Spleen (tissue), 11 donors: ENCODE measurements around the gene DLG2. TPM values are rescaled to one million over a fixed set of nuclear protein-coding genes. Genes with fewer than 3 reads are reported as not detected.
A peak's percentile ranks its signal among the peaks of the same experiment; 100 is the strongest.

Experiments
- DNase-seq: peaks from one replicate; pipeline ENCODE4 v3.0.0-alpha.2; 2020
- H3K27ac ChIP-seq, 8 donors: fragments of 200-600 bp; sonication (generic) in 7 of 8; 1 replicate in 4 of 8; 2 replicates in 4 of 8; pipeline versions ENCODE4 v1.5.0 to v1.8.0; 2016 to 2021; ENCODE audit warnings: inconsistent platforms in 4 of 8, mild to moderate bottlenecking in 4 of 8, moderate library complexity in 1 of 8
- H3K27me3 ChIP-seq, 7 donors: fragments of 200-600 bp; sonication (generic) in 6 of 7; replicated peaks in 1 of 7; 1 replicate in 4 of 7; 2 replicates in 3 of 7; pipeline versions ENCODE4 v1.5.0 to v1.8.0; 2016 to 2021; ENCODE audit warnings: inconsistent platforms in 3 of 7, mild to moderate bottlenecking in 1 of 7
- H3K36me3 ChIP-seq, 6 donors: fragments of 200-600 bp; sonication (generic) in 5 of 6; 1 replicate in 4 of 6; 2 replicates in 2 of 6; pipeline versions ENCODE4 v1.5.0 to v1.8.0; 2016 to 2021; ENCODE audit warnings: inconsistent platforms in 2 of 6
- H3K4me1 ChIP-seq, 6 donors: fragments of 200-600 bp; sonication (generic) in 5 of 6; 1 replicate in 3 of 6; 2 replicates in 3 of 6; pipeline versions ENCODE4 v1.5.0 to v1.8.0; 2016 to 2021; ENCODE audit warnings: inconsistent platforms in 3 of 6
- H3K4me3 ChIP-seq, 8 donors: fragments of 200-600 bp; sonication (generic) in 7 of 8; 1 replicate in 4 of 8; 2 replicates in 4 of 8; pipeline versions ENCODE4 v1.5.0 to v1.8.0; 2016 to 2021; ENCODE audit warnings: inconsistent platforms in 4 of 8, mild to moderate bottlenecking in 4 of 8, moderate library complexity in 2 of 8
- H3K9me3 ChIP-seq, 8 donors: fragments of 200-600 bp; sonication (generic) in 7 of 8; 1 replicate in 4 of 8; 2 replicates in 4 of 8; pipeline versions ENCODE4 v1.5.0 to v1.8.0; 2016 to 2021; ENCODE audit warnings: inconsistent platforms in 4 of 8
- POLR2A ChIP-seq, 3 donors: fragments of 450-650 bp; IDR thresholded peaks; one replicate each; pipeline ENCODE4 v1.5.1; 2017; ENCODE audit warnings: antibody characterized with exemption in 3 of 3, mild to moderate bottlenecking in 1 of 3
- POLR2AphosphoS5 ChIP-seq, 3 donors: sonication (generic); formaldehyde crosslinking; IDR thresholded peaks; one replicate each; pipeline ENCODE4 v1.5.1; 2017; ENCODE audit warnings: antibody characterized with exemption in 3 of 3
- WGBS, 5 donors: extraction: QIAGEN DNeasy Blood & Tissue Kit in 3 of 5; methylation state at CpG; one replicate each; pipeline versions ENCODE4 v1.1.5 to v1.1.7; 2013 to 2018; 5-methylcytosine and 5-hydroxymethylcytosine counted together
- intact Hi-C: fragments of 100-400 bp; cut with DNase I; formaldehyde crosslinking; loops from one replicate; pipeline ENCODE4 v1.15.0; 2023; ENCODE audit warnings: low total_unique reads
- polyA plus RNA-seq, 3 donors: library from polyadenylated mRNA; stranded (reverse); fragments of 200-250 nt; gene quantifications; one replicate each; pipeline ENCODE4 v1.2.1, GENCODE V29; 2013
- total RNA-seq, 7 donors: library from RNA; depleted of rRNA in 3 of 7; stranded (reverse); fragments of >200 nt in 3 of 7; fragmentation: NEBNext Ultra II Directional in 4 of 7; extraction: Animal tissue kit (Norgen Biotek cat#: 25700) in 4 of 7; gene quantifications; one replicate each; pipeline versions ENCODE4 v1.1.0 to v1.2.1, GENCODE V29; 2016 to 2021
- TF ChIP-seq, protein P1 (sequence below), 11 experiments: fragments of 200-600 bp in 7 of 11; fragments of 450-650 bp in 4 of 11; sonication (generic) in 4 of 11; IDR thresholded peaks in 8 of 11; conservative IDR thresholded peaks in 3 of 11; 1 replicate in 7 of 11; 2 replicates in 4 of 11; pipeline versions ENCODE4 v1.4.0 to v1.8.0; 2016 to 2021; ENCODE audit warnings: antibody characterized with exemption in 11 of 11, inconsistent platforms in 4 of 11, mild to moderate bottlenecking in 1 of 11
- donor health status: healthy with polysubstance abuse.
- donor health status: DM: no; HTN: no; CAD: no; lungs with moderate emphysema.
- donor health status: DM: no; HTN: no; CAD: no.
- donor health status: Bipolar disorder and iron deficiency.
- donor health status: healthy.
- donor health status: DM: no; HTN: no; CAD: no.
- donor health status: DM: yes; HTN: yes; CAD: no.

Gene DLG2
- total and polyA plus RNA-seq, 10 donors: 0.43 to 12.7 (median 7.9) TPM

GRCh38 chr11:85483861-85484260 lies 143.3 kb downstream of the DLG2 start:
- H3K4me3 ChIP-seq: no peak overlapping the region

DNA sequence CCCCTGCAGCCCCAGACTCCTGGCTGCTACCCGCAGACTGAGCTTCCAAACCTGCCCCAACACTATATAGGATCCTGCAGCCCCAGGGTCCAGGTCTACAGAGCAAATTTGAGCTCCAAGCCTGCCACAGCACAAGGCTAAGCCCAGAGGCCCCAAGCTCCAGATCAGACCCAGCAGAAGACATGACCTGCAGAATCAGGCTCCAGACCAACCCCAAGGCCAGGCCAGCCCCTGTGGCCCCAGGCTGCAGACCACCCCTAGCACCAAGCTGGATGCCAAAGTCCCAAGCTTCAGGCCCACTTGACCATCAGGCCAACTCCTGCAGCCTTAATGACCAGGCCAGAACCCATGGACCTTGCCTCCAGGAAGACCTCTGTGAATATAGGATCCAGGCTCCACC lies 145.3 kb downstream of the DLG2 start:
- DNase-seq: no peak
- Histone ChIP-seq H3K27ac (no peak overlapping the region), H3K4me1 (no peaks in the 10 kb centered on the region), H3K4me3 (no peak overlapping the region), H3K36me3 (no peaks in the 10 kb centered on the region), H3K9me3 (peaks cover 0 to 49% (median 39%) of the 10 kb centered on the region in 8 donors), H3K27me3 (no peaks in the 10 kb centered on the region)
- WGBS, 5 donors: 86 to 100% (median 95%) methylated on average over 1 of the region's 1 CpG
- intact Hi-C loops: no loop called here
- TF ChIP-seq POLR2AphosphoS5 (IDR thresholded peaks at IDR 0.05) (no peak), POLR2A (IDR thresholded peaks at IDR 0.05) (no peak)
- TF ChIP-seq, protein P1, sequence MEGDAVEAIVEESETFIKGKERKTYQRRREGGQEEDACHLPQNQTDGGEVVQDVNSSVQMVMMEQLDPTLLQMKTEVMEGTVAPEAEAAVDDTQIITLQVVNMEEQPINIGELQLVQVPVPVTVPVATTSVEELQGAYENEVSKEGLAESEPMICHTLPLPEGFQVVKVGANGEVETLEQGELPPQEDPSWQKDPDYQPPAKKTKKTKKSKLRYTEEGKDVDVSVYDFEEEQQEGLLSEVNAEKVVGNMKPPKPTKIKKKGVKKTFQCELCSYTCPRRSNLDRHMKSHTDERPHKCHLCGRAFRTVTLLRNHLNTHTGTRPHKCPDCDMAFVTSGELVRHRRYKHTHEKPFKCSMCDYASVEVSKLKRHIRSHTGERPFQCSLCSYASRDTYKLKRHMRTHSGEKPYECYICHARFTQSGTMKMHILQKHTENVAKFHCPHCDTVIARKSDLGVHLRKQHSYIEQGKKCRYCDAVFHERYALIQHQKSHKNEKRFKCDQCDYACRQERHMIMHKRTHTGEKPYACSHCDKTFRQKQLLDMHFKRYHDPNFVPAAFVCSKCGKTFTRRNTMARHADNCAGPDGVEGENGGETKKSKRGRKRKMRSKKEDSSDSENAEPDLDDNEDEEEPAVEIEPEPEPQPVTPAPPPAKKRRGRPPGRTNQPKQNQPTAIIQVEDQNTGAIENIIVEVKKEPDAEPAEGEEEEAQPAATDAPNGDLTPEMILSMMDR (IDR thresholded peaks at IDR 0.05 in 8 of 11, conservative IDR thresholded peaks at IDR 0.05 in 3 of 11): no peak

More at GRCh38 chr11:85483861-85484260, 143.3 kb downstream of the DLG2 start:
- Histone ChIP-seq H3K9me3 (peaks cover 0 to 68% (median 54%) of the 10 kb centered on the region in 8 donors), H3K27me3 (no peaks in the 10 kb centered on the region), H3K4me1 (no peaks in the 10 kb centered on the region), H3K27ac (no peak overlapping the region), H3K36me3 (no peaks in the 10 kb centered on the region)
- intact Hi-C loops: no loop called here
- DNase-seq: no peak
- TF ChIP-seq POLR2AphosphoS5 (IDR thresholded peaks at IDR 0.05): no peak
- TF ChIP-seq, protein P1 (IDR thresholded peaks at IDR 0.05 in 8 of 11, conservative IDR thresholded peaks at IDR 0.05 in 3 of 11): no peak
- 93 to 96% (median 95%) methylated on average over 20 of the region's 20 CpGs for WGBS, 5 donors

DNA sequence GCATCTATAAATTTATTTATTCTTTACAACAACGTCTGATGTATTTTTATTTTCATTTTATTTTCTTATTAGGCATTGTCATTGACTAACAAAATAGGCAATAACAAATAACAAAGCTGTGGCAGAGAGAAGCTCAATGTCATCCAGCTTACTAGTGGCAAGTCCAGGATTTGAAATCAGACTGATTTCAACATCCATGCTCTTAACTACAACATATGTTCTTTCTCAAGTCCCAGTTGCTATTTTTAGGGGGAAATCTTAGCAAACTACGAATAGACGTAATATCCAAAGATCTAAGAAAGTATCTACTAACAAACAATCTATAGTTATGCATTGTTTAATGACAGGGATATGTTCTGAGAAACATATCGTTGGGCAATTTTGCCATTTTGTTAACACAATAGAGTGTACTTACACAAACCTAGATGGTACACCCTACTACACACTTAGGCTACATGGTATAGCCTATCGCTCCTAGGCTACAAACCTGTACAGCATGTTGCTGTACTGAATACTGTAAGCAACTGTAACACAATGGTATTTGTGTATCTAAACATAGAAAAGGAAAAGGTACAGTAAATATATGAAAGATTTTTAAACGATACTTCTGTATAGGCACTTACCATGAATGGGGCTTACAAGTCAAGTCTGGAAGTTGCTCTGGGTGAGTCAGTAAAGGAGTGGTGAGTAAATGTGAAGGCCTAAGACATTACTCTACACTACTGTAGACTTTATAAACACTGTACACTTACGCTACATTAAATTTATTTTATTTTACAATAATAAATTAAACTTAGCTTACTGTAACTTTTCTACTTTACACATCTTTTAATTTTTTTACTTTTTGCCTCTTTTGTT lies 151.3 kb downstream of the DLG2 start:
- Histone ChIP-seq H3K4me1 (no peaks in the 10 kb centered on the region), H3K4me3 (no peak overlapping the region), H3K36me3 (no peaks in the 10 kb centered on the region), H3K27me3 (no peaks in the 10 kb centered on the region), H3K27ac (no peak overlapping the region), H3K9me3 (peaks cover 0 to 27% (median 22%) of the 10 kb centered on the region in 8 donors)
- 81 to 88% (median 85%) methylated on average over 7 of the region's 7 CpGs for WGBS, 5 donors
- DNase-seq: no peak
- no peak for TF ChIP-seq POLR2A (IDR thresholded peaks at IDR 0.05)
- intact Hi-C loops: no loop called here

DNA sequence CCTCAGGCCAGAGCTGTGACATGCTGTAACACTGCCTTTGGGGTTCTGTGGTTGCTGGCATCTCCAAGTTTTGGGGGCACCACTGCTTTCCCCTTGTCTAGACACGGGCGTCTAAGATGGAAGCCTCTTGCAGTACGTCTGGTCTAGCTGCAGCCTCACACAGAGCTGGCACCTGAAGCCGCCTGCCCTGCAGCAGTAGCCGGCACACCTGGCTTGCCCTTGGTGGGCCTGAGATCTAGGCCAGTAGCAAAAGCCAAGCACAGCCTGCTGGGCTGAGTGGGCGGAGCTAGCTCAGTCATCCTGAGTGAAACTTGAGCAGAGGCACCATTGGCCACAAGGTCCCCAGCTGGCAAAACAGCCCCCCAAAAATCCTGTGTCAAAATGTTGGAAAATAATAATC lies 154.2 kb downstream of the DLG2 start:
- no peak for TF ChIP-seq POLR2AphosphoS5 (IDR thresholded peaks at IDR 0.05)
- no peak for TF ChIP-seq POLR2A (IDR thresholded peaks at IDR 0.05)
- TF ChIP-seq, protein P1 (IDR thresholded peaks at IDR 0.05 in 8 of 11, conservative IDR thresholded peaks at IDR 0.05 in 3 of 11): no peak
- Histone ChIP-seq H3K36me3 (no peaks in the 10 kb centered on the region), H3K9me3 (peaks cover 0 to 51% (median 28%) of the 10 kb centered on the region in 8 donors), H3K4me3 (no peak overlapping the region), H3K27me3 (no peaks in the 10 kb centered on the region), H3K27ac (no peak overlapping the region), H3K4me1 (no peaks in the 10 kb centered on the region)
- 92 to 96% (median 94%) methylated on average over 4 to 6 of the region's 6 CpGs for WGBS, 5 donors
- intact Hi-C loops: no loop called here
- peak; percentile 62 for DNase-seq
